NCI-H1092 (cell line): Measurements from ENCODE around the gene TMCC2.
"Not testable (repeated sequence)": the region's sequence is repeated elsewhere in the genome, so short reads cannot be mapped to it uniquely, and the experiment has no call there.

ENCODE experiments used
- DNase-seq: peaks from one replicate; lab custom pipeline; 2025; lab: John Stamatoyannopoulos, UW

Gene TMCC2

GRCh38 chr1:205280666-205281395, 53.1 kb downstream of the TMCC2 start:
- DNase-seq: not testable (repeated sequence)

- DNase-seq: no peak
Observed at GRCh38 chr1:205283270-205284147, 55.8 kb downstream of the TMCC2 start.

GRCh38 chr1:205284420-205285144, 56.8 kb downstream of the TMCC2 start:
- DNase-seq: peak; percentile 64

- DNase-seq: no peak
Observed at GRCh38 chr1:205285381-205286101, 57.8 kb downstream of the TMCC2 start.

- no peak for DNase-seq
Observed at GRCh38 chr1:205286335-205286950, 58.7 kb downstream of the TMCC2 start.

GRCh38 chr1:205287076-205287475, 59.3 kb downstream of the TMCC2 start:
- DNase-seq: no peak

- DNase-seq: no peak
Observed at GRCh38 chr1:205287767-205288559, 60.2 kb downstream of the TMCC2 start.

GRCh38 chr1:205291596-205291995, 63.9 kb downstream of the TMCC2 start:
- no peak for DNase-seq

GRCh38 chr1:205293350-205294074, 65.8 kb downstream of the TMCC2 start:
- DNase-seq: no peak

- no peak for DNase-seq
Observed at GRCh38 chr1:205294175-205294917, 66.6 kb downstream of the TMCC2 start.

GRCh38 chr1:205294934-205295333, 67.2 kb downstream of the TMCC2 start:
- DNase-seq: no peak

- no peak for DNase-seq
Observed at GRCh38 chr1:205296154-205296553, 68.4 kb downstream of the TMCC2 start.

- DNase-seq: not testable (repeated sequence)
Observed at GRCh38 chr1:205297546-205298177, 69.9 kb downstream of the TMCC2 start.

- no peak for DNase-seq
Observed at GRCh38 chr1:205298191-205298994, 70.6 kb downstream of the TMCC2 start.

GRCh38 chr1:205300149-205300548, 72.4 kb downstream of the TMCC2 start:
- no peak for DNase-seq

GRCh38 chr1:205301205-205301821, 73.6 kb downstream of the TMCC2 start:
- DNase-seq: no peak

GRCh38 chr1:205301842-205302588, 74.3 kb downstream of the TMCC2 start:
- DNase-seq: no peak
